GM19351 (cell line): Measurements from ENCODE around the gene RPRD1B.

Source experiments
- ATAC-seq: cut with Tn5 transposase; IDR thresholded peaks from one replicate; pipeline ENCODE4 v1.9.1; 2021; ENCODE audit warnings: mild to moderate bottlenecking, moderate library complexity; ENCODE audit not compliant: unreplicated experiment

The RPRD1B gene

GRCh38 chr20:38067717-38068365, 34.3 kb downstream of the RPRD1B start:
- ATAC-seq, result no peak

GRCh38 chr20:38072898-38073297, 39.4 kb downstream of the RPRD1B start:
- no peak for ATAC-seq

DNA sequence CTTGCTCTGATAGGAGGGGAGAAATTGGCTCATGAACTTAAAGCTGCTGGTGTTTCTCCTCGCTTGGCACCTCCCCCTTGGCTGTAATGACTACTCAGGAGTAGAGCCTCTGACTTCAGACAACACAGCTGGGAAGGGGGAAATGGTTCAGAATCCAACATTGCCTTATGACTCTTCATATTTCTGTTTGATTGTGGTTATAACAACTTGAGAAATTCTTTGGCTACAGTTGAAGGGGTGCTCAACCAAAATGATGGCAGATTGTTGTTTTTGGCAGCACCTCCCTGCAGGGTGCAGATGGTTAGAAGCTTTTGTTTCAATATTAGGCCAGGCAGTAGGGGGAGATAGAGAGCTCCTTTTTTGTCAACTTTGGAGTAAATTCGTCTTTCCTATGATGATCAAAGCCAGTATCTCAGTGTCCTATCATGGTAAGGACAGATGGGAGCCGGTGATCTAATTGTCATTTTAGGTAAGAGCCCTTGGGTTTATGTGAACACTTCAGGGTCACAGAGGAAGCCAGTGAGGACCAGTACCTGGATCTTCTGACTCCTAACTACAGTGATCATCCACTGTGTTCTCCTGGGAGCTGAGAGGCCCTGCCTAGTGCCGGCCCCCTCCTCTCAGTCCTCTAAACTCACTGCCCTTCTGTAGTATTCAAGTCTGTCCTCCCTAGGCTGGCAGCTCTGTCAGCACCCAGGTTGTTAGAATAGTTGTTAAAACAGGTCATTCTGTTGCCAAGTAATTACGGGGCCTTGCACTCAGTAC, 39.9 kb downstream of the RPRD1B start:
- no peak for ATAC-seq

- ATAC-seq, result no peak
These were observed 41.8 kb downstream of the RPRD1B start for GRCh38 chr20:38075161-38075998.

- no peak for ATAC-seq
These were observed 43.0 kb downstream of the RPRD1B start for GRCh38 chr20:38076548-38076947.

GRCh38 chr20:38078084-38078483, 44.5 kb downstream of the RPRD1B start:
- no peak for ATAC-seq

- no peak for ATAC-seq
These were observed 45.8 kb downstream of the RPRD1B start for GRCh38 chr20:38079353-38079752.

GRCh38 chr20:38081575-38081974, 48.0 kb downstream of the RPRD1B start:
- no peak for ATAC-seq

GRCh38 chr20:38082894-38083293, 49.3 kb downstream of the RPRD1B start:
- ATAC-seq, result no peak

DNA sequence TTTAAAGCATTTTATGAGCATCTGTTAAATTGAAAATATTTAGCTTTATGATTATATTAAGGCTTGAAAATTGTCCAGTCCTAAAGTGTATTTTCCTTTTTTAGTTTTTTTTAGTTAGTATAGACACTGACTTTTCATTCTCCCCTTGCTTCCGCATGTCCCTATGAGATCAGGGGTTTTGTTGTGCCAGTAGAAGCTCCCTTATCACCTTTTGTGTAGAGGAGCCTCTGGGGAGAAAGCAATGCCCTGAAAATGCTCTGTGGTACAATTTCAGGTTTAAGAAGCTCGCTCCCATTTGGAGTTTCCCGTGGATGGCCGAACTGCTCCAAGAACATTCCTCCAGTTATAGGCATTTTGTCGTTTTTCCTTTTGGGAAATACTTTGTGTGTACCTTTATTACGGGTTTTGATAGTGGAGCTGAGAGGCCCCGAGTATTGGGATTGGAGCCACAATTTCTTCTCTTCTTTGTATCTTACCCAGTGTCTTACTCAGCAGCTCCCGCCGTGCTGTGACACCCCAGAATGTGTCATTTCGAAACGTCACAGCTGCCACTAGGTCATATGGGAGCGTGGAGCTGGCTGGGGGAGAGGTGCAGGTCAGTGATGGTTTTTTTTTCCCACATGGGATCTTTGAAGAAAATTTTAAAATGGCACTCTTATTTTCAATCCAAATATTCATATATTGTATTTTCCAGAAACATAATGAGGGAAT, 49.9 kb downstream of the RPRD1B start:
- no peak for ATAC-seq

- ATAC-seq, result no peak
These were observed 50.9 kb downstream of the RPRD1B start for GRCh38 chr20:38084425-38084951.

DNA sequence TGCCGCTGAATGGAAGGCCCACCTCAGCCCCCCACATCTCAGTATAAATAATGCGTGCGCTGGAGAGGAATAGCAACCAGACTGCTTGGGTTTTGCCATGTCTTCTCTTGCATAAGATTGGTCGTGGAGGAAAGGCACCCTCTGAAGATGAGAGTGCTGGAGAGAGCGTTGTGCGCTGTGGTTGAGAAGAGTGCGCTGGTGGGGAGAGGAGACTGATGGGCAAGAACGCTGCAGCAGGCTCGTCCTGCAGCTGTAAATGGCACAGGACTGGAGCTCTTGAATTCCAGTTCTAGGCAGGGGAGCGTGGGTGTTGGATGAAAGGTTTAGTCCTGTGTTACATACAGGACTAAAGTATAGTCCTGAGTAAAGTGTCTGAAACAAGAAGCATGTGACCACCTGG, 51.5 kb downstream of the RPRD1B start:
- ATAC-seq, result no peak

DNA sequence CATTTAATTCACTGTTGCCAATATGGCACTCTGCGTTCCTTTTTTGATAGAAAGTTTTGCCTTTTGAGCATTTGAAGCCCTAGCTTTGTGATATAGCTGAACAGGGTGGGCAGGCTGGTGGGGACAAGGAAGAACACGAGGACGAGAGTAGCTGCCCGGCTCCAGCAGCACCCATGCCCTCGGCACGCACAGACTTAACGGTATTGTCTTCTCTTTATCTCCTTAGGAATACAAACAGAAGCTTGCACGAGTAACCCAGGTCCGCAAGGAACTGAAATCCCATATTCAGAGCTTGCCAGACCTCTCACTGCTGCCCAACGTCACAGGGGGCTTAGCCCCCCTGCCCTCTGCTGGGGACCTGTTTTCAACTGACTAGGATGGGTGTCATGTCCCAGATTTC, 56.0 kb downstream of the RPRD1B start:
- ATAC-seq, result no peak

GRCh38 chr20:38090061-38090460, 56.5 kb downstream of the RPRD1B start:
- ATAC-seq, result no peak

DNA sequence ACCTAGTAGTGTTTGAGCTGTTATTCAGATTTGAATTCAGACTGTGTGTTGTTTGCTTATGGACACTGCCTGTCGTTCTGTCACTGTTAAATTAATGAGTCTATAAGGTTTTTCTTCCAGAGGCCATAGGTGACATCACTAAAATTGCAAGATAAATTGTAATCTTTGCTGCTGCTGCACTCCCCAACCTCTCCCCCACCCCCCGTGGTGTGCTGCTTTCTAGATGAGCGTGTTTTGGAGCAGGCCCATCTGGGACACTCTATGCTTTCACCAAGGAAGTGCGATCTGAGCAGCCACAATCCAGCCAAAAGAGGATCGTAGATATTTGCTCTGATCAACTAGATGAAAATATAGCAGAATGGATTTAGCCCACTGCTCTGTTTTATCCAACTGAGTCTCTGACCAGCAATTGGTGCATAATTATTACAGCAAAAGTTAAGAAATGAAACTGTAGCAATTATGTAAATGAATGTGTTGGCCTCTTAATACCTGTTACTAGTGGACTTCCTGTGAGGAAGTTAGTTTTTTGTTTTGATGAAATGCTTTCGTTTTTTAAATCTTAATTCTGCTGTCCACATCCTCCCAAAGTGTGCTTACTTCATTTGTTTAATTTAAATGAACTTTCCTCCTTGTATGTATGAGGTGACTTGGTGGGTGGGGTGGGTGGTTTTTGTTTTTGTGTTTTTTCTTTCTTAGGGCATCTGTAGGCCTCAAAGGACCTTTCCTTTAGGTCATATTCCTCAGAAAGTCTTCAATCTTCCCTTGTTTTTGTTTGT, 58.1 kb downstream of the RPRD1B start:
- ATAC-seq, result peak; percentile 37

DNA sequence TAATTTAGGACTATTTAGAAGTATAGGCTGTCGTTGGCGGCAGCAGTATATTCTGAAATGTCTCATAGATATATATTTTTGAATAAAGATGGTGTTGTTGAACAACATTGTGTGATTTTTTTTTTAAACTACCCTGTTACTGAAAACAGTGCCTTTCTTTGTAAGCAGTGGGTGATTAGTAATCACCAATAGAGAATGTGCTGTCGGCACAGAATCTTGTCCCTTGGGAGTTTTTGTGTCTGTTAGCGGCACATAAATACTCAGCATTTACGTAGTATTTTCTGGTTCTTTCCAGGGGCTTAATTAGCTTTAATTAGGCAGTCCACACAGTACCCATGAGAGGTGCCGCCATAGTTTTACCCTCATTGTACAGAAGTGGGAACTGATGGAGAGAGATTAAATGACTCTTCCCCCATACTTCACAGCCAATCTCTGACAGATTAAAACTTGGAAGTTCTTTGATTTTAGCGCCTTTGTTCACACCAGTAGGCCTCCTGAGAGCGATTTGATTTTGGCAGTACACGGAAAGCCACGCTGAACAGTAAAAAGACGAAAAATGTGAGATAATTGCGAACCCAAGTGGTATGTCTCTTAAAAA, 58.8 kb downstream of the RPRD1B start:
- ATAC-seq, result no peak

- ATAC-seq, result no peak
These were observed 59.4 kb downstream of the RPRD1B start for GRCh38 chr20:38092915-38093314.

DNA sequence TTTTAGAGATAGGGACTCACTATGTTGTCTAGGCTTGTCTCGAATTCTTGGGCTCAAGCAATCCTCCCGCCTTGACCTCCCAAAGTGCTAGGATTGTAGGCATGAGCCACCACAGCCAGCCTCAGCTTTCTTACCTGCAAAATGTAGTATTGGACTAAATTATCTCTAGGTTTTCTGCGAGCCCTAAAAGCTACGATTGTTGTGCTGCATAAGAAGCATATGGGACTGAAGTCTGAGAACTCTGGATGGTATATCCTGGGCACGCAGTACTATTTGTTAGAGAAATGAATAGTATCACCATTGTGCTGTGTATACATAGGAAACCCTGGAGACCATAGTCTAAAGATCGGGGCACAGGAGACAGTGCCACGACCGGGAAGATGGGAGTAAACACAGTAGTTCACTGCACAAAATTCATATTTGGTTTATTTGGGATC, 60.1 kb downstream of the RPRD1B start:
- ATAC-seq, result no peak

DNA sequence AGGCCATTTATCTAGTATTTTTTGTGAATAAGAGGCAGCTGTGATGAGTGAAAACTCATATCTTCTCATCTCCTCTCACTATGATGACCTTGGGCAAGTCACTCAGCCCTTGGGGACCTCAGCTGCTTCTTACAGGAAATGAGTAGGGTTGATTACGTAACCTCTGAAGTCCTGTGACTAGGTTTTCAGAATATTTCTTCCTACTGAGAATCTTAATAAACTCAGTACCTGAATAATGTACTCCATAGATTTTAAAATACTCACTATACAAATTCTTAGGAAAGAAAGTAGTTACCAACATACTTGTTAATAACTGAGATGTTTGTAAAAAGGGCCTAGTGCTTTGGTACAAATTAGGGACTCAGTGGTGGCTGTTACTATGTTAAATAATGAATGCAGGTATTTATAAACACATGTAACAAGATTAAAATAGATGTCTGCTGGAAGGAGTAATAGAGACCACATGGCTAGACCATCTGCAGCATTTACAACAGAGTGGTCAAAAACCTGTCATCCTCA, 60.9 kb downstream of the RPRD1B start:
- peak; percentile 66 for ATAC-seq
